ENCODE results near the gene MIS18BP1.

- TF ChIP-seq GATA3 (IDR thresholded peaks at IDR 0.05; ENCODE audit: low read depth, low read length) (no peak), GATA2 (IDR thresholded peaks at IDR 0.05; ENCODE audit: low read depth, low read length) (no peak)
These were observed 25.4 kb downstream of the MIS18BP1 start for GRCh38 chr14:45227566-45227965.
